Stimulated activated effector memory CD8-positive, alpha-beta T cell treated with anti-CD3 and anti-CD28 coated beads, Interleukin-12 subunit alpha, Interleukin-12 subunit beta, amount 100 ng/mL, for 72 hours (primary cell): ENCODE results near the gene TRIM69.
"Not testable (repeated sequence)": the region's sequence is repeated elsewhere in the genome, so short reads cannot be mapped to it uniquely, and the experiment has no call there.

Experiments
- ATAC-seq: fragments of 150-1000 bp; cut with Tn5 transposase; 2 replicates; pipeline ENCODE4 v1.10.0; 2021
- DNase-seq, 2 donors: peaks; one replicate each; pipeline ENCODE4 v3.0.0; 2021 to 2022; ENCODE audit warnings: low spot score in 2 of 2
- H3K27ac Mint-ChIP-seq: one replicate; pipeline ENCODE4 v1.8.0; 2022; ENCODE audit warnings: mild to moderate bottlenecking, mixed read lengths
- H3K36me3 Mint-ChIP-seq: one replicate; pipeline ENCODE4 v1.8.0; 2022; ENCODE audit warnings: mild to moderate bottlenecking, mixed read lengths
- H3K4me1 Mint-ChIP-seq: one replicate; pipeline ENCODE4 v1.8.0; 2022; ENCODE audit warnings: mixed read lengths
- H3K4me3 Mint-ChIP-seq: one replicate; pipeline ENCODE4 v1.8.0; 2022; ENCODE audit warnings: mild to moderate bottlenecking, mixed read lengths
- H3K9me3 Mint-ChIP-seq: one replicate; pipeline ENCODE4 v1.8.0; 2022; ENCODE audit warnings: mixed read lengths

TRIM69 gene

GRCh38 chr15:44736181-44736765 lies at the start of gene TRIM69:
Gene TRIM69 (plus strand): TSS chr15:44736528. CDS start chr15:44736705, 177 bp downstream.
- no peak for DNase-seq
- no peaks in the 10 kb centered on the region for H3K9me3 Mint-ChIP-seq
- peak within 1 kb of the TSS; percentile 81 for H3K4me3 Mint-ChIP-seq
- peaks cover 21% of the 10 kb centered on the region for H3K36me3 Mint-ChIP-seq
- ATAC-seq: peak; percentile 53
- H3K4me1 Mint-ChIP-seq: peaks cover 55% of the 10 kb centered on the region
- H3K27ac Mint-ChIP-seq: peak within 1 kb of the TSS; percentile 98

- not testable (repeated sequence) for H3K27ac Mint-ChIP-seq, H3K4me3 Mint-ChIP-seq, ATAC-seq, DNase-seq, H3K36me3 Mint-ChIP-seq, H3K9me3 Mint-ChIP-seq
- peaks cover 35% of the 10 kb centered on the region for H3K4me1 Mint-ChIP-seq
Observed at GRCh38 chr15:44689318-44689717, 47.0 kb upstream of the TRIM69 start.

- H3K4me3 Mint-ChIP-seq, DNase-seq, H3K36me3 Mint-ChIP-seq, H3K9me3 Mint-ChIP-seq: not testable (repeated sequence)
- ATAC-seq: peak; percentile 55
- Mint-ChIP-seq H3K4me1 (peaks cover 30% of the 10 kb centered on the region), H3K27ac (peak overlapping the region; percentile 63)
Observed at GRCh38 chr15:44690245-44690644, 46.1 kb upstream of the TRIM69 start.

- Mint-ChIP-seq H3K4me1 (peaks cover 26% of the 10 kb centered on the region), H3K4me3 (no peak overlapping the region), H3K9me3 (peaks cover 1% of the 10 kb centered on the region), H3K36me3 (no peaks in the 10 kb centered on the region), H3K27ac (no peak overlapping the region)
- DNase-seq (no peak), ATAC-seq (no peak)
Observed at GRCh38 chr15:44692659-44693058, 43.7 kb upstream of the TRIM69 start.

GRCh38 chr15:44694416-44694815 lies 41.9 kb upstream of the TRIM69 start:
- DNase-seq: no peak
- Mint-ChIP-seq H3K4me3 (no peak overlapping the region), H3K27ac (no peak overlapping the region), H3K36me3 (no peaks in the 10 kb centered on the region), H3K9me3 (peaks cover 2% of the 10 kb centered on the region), H3K4me1 (peaks cover 23% of the 10 kb centered on the region)
- ATAC-seq: no peak

- Mint-ChIP-seq H3K36me3 (no peaks in the 10 kb centered on the region), H3K9me3 (peaks cover 5% of the 10 kb centered on the region), H3K4me1 (peaks cover 23% of the 10 kb centered on the region), H3K27ac (no peak overlapping the region), H3K4me3 (no peak overlapping the region)
- ATAC-seq (no peak), DNase-seq (no peak)
Observed at GRCh38 chr15:44695294-44695693, 41.0 kb upstream of the TRIM69 start.

GRCh38 chr15:44697014-44697413 lies 39.3 kb upstream of the TRIM69 start:
- Mint-ChIP-seq H3K4me3 (no peak overlapping the region), H3K36me3 (no peaks in the 10 kb centered on the region), H3K27ac (no peak overlapping the region), H3K4me1 (peaks cover 31% of the 10 kb centered on the region), H3K9me3 (peaks cover 6% of the 10 kb centered on the region)
- ATAC-seq (no peak), DNase-seq (no peak)

- H3K4me1 Mint-ChIP-seq: peaks cover 31% of the 10 kb centered on the region
- peaks cover 5% of the 10 kb centered on the region for H3K36me3 Mint-ChIP-seq
- peaks cover 14% of the 10 kb centered on the region for H3K9me3 Mint-ChIP-seq
- no peak overlapping the region for H3K4me3 Mint-ChIP-seq
- ATAC-seq: no peak
- DNase-seq: no peak
- no peak overlapping the region for H3K27ac Mint-ChIP-seq
Observed at GRCh38 chr15:44698641-44699040, 37.7 kb upstream of the TRIM69 start.

- Mint-ChIP-seq H3K4me1 (peaks cover 40% of the 10 kb centered on the region), H3K9me3 (peaks cover 14% of the 10 kb centered on the region)
- not testable (repeated sequence) for H3K36me3 Mint-ChIP-seq, H3K27ac Mint-ChIP-seq, H3K4me3 Mint-ChIP-seq, DNase-seq
- ATAC-seq: peak; percentile 82
Observed at GRCh38 chr15:44700676-44701075, 35.7 kb upstream of the TRIM69 start.

GRCh38 chr15:44705986-44706385 lies 30.3 kb upstream of the TRIM69 start:
- H3K4me3 Mint-ChIP-seq: no peak overlapping the region
- H3K4me1 Mint-ChIP-seq: peaks cover 40% of the 10 kb centered on the region
- DNase-seq (no peak), ATAC-seq (no peak)
- H3K36me3 Mint-ChIP-seq: peaks cover 24% of the 10 kb centered on the region
- peaks cover 9% of the 10 kb centered on the region for H3K9me3 Mint-ChIP-seq
- no peak overlapping the region for H3K27ac Mint-ChIP-seq

- peaks cover 28% of the 10 kb centered on the region for H3K36me3 Mint-ChIP-seq
- peaks cover 9% of the 10 kb centered on the region for H3K9me3 Mint-ChIP-seq
- H3K4me1 Mint-ChIP-seq: peaks cover 42% of the 10 kb centered on the region
- no peak overlapping the region for H3K27ac Mint-ChIP-seq
- H3K4me3 Mint-ChIP-seq: no peak overlapping the region
- ATAC-seq (no peak), DNase-seq (no peak)
Observed at GRCh38 chr15:44706401-44706800, 29.9 kb upstream of the TRIM69 start.

GRCh38 chr15:44706946-44707636 lies 29.2 kb upstream of the TRIM69 start:
- DNase-seq (no peak), ATAC-seq (no peak)
- peaks cover 46% of the 10 kb centered on the region for H3K4me1 Mint-ChIP-seq
- no peak overlapping the region for H3K4me3 Mint-ChIP-seq
- no peak overlapping the region for H3K27ac Mint-ChIP-seq
- H3K9me3 Mint-ChIP-seq: peaks cover 7% of the 10 kb centered on the region
- H3K36me3 Mint-ChIP-seq: peaks cover 35% of the 10 kb centered on the region

GRCh38 chr15:44710236-44711095 lies 25.9 kb upstream of the TRIM69 start:
- H3K4me3 Mint-ChIP-seq: peak overlapping the region; percentile 99
- H3K27ac Mint-ChIP-seq: peak overlapping the region; percentile 100
- no peak for ATAC-seq
- peak in 1 of 2 donors; percentile 71 for DNase-seq
- no peaks in the 10 kb centered on the region for H3K9me3 Mint-ChIP-seq
- H3K36me3 Mint-ChIP-seq: peaks cover 64% of the 10 kb centered on the region
- H3K4me1 Mint-ChIP-seq: peaks cover 61% of the 10 kb centered on the region

- Mint-ChIP-seq H3K36me3 (peaks cover 72% of the 10 kb centered on the region), H3K4me3 (peak within 1 kb of the TSS; percentile 99), H3K4me1 (peaks cover 62% of the 10 kb centered on the region), H3K9me3 (no peaks in the 10 kb centered on the region), H3K27ac (peak within 1 kb of the TSS; percentile 100)
- DNase-seq: peak; percentile 96 to 99
- peak; percentile 89 for ATAC-seq
Observed at GRCh38 chr15:44711096-44711742, 25.1 kb upstream of the TRIM69 start, which contains the start of the genes B2M and PATL2. Gene B2M (plus strand): TSS chr15:44711517. CDS start chr15:44711547, 30 bp downstream. Gene PATL2 (minus strand): TSS chr15:44711323. CDS start chr15:44676490, 34,833 bp downstream.
